H1 (cell line): Measurements from ENCODE around the gene DGKD. TPM values are rescaled to one million over a fixed set of nuclear protein-coding genes. Genes with fewer than 3 reads are reported as not detected.

Experiments used
- CTCF ChIA-PET: fragments of 300-600 bp; sonication (Branson Sonifier 250); formaldehyde crosslinking; loops from one replicate; lab custom pipeline; 2021; ENCODE audit not compliant: partially characterized antibody; lab: Charles Lee
- POLR2A ChIA-PET: fragments of 300-600 bp; sonication (Branson Sonifier 250); formaldehyde crosslinking; loops from one replicate; lab custom pipeline; 2021; ENCODE audit warnings: inconsistent platforms; ENCODE audit not compliant: partially characterized antibody; lab: Charles Lee
- DNase-seq, 2 experiments: peaks; one replicate each; pipeline versions ENCODE4 v3.0.0 to v3.0.0-alpha.2; 2010 to 2022; ENCODE audit warnings: low spot score in 2 of 2, low read depth in 1 of 2, mixed read lengths in 1 of 2
- FAIRE-seq: peaks from 2 replicates; lab custom pipeline; 2011; peaks lifted over from hg19 to GRCh38; lab: Jason Lieb, UNC
- H2AFZ ChIP-seq: 2 replicates; pipeline ENCODE4 v1.8.1; 2012; ENCODE audit warnings: low read length, inconsistent platforms
- H2AK5ac ChIP-seq: 2 replicates; pipeline ENCODE4 v1.6.1; 2013; ENCODE audit warnings: low read depth, low read length
- H2BK120ac ChIP-seq: replicated peaks from 2 replicates; pipeline ENCODE3; 2013; ENCODE audit warnings: low read depth, low read length, inconsistent platforms
- H2BK12ac ChIP-seq: 2 replicates; pipeline ENCODE4 v1.6.1; 2013; ENCODE audit warnings: low read depth, low read length
- H2BK15ac ChIP-seq: 2 replicates; pipeline ENCODE4 v1.6.1; 2013; ENCODE audit warnings: low read length
- H2BK20ac ChIP-seq: 2 replicates; pipeline ENCODE4 v1.6.1; 2013; ENCODE audit warnings: low read length
- H2BK5ac ChIP-seq: 2 replicates; pipeline ENCODE4 v1.6.1; 2013; ENCODE audit warnings: low read depth, low read length
- H3K14ac ChIP-seq: 2 replicates; pipeline ENCODE4 v1.6.1; 2013; ENCODE audit warnings: inconsistent platforms; ENCODE audit not compliant: insufficient read length
- H3K18ac ChIP-seq: 2 replicates; pipeline ENCODE4 v1.6.1; 2013; ENCODE audit warnings: low read length; ENCODE audit errors: extremely low read depth
- H3K23ac ChIP-seq: 2 replicates; pipeline ENCODE4 v1.6.1; 2013; ENCODE audit warnings: inconsistent platforms; ENCODE audit not compliant: insufficient read length
- H3K23me2 ChIP-seq: 2 replicates; pipeline ENCODE4 v1.6.1; 2013; ENCODE audit warnings: low read depth, low read length
- H3K27ac ChIP-seq: 2 replicates; pipeline ENCODE4 v1.6.1; 2011; ENCODE audit warnings: low read depth, low read length, inconsistent platforms
- H3K27me3 ChIP-seq, 4 experiments: replicated peaks in 1 of 4; 1 replicate in 1 of 4; 2 replicates in 3 of 4; pipeline versions ENCODE4 v1.6.1 to v1.8.1; 2011 to 2013; ENCODE audit warnings: low read length in 3 of 4, mild to moderate bottlenecking in 3 of 4, inconsistent platforms in 2 of 4, mixed read lengths in 2 of 4, moderate library complexity in 1 of 4; ENCODE audit not compliant: control insufficient read depth in 3 of 4, insufficient read depth in 3 of 4; ENCODE audit errors: extremely low read depth in 1 of 4
- H3K36me3 ChIP-seq, 4 experiments: 2 replicates each; pipeline versions ENCODE4 v1.6.1 to v1.8.1; 2011 to 2013; ENCODE audit warnings: mild to moderate bottlenecking in 4 of 4, low read length in 3 of 4, moderate library complexity in 2 of 4, control low read depth in 1 of 4, inconsistent platforms in 1 of 4; ENCODE audit not compliant: insufficient read depth in 4 of 4, control insufficient read depth in 2 of 4
- H3K4ac ChIP-seq: replicated peaks from 2 replicates; pipeline ENCODE3; 2013; ENCODE audit warnings: low read length, low read depth, mixed read lengths, inconsistent platforms; ENCODE audit not compliant: insufficient read length
- H3K4me1 ChIP-seq, 4 experiments: replicated peaks in 1 of 4; 1 replicate in 1 of 4; 2 replicates in 3 of 4; pipeline versions ENCODE4 v1.6.1 to v1.8.1; 2011 to 2013; ENCODE audit warnings: low read length in 3 of 4, inconsistent platforms in 2 of 4, mixed read lengths in 1 of 4; ENCODE audit not compliant: insufficient read depth in 4 of 4, control insufficient read depth in 3 of 4
- H3K4me2 ChIP-seq, 2 experiments: 2 replicates each; pipeline versions ENCODE4 v1.6.1 to v1.8.1; 2011 to 2013; ENCODE audit warnings: low read depth in 2 of 2, low read length in 2 of 2, control low read depth in 1 of 2, inconsistent platforms in 1 of 2, mild to moderate bottlenecking in 1 of 2; ENCODE audit not compliant: insufficient read depth in 1 of 2
- H3K4me3 ChIP-seq, 4 experiments: fragments of 200-600, 300-600 bp in 1 of 4; sonication (generic), shearing (Covaris generic), sonication (Bioruptor Twin) in 1 of 4; 2 replicates each; pipeline versions ENCODE4 v1.5.1 to v1.8.1; 2011 to 2016; ENCODE audit warnings: low read length in 4 of 4, low read depth in 3 of 4, control low read depth in 2 of 4, inconsistent platforms in 2 of 4, mild to moderate bottlenecking in 2 of 4, mixed read lengths in 1 of 4, moderate library complexity in 1 of 4; ENCODE audit not compliant: insufficient read depth in 2 of 4; ENCODE audit errors: extremely low read depth in 1 of 4
- H3K56ac ChIP-seq: replicated peaks from 2 replicates; pipeline ENCODE3; 2013; ENCODE audit warnings: low read depth, mild to moderate bottlenecking, mixed read lengths, low read length, inconsistent platforms; ENCODE audit not compliant: insufficient read length
- H3K79me1 ChIP-seq: 2 replicates; pipeline ENCODE4 v1.6.1; 2013; ENCODE audit warnings: low read depth, low read length, control low read depth
- H3K79me2 ChIP-seq, 2 experiments: 2 replicates each; pipeline versions ENCODE4 v1.6.1 to v1.8.1; 2012 to 2013; ENCODE audit warnings: low read length in 2 of 2, mild to moderate bottlenecking in 2 of 2, inconsistent platforms in 1 of 2; ENCODE audit not compliant: insufficient read depth in 2 of 2, control insufficient read depth in 1 of 2
- H3K9ac ChIP-seq, 4 experiments: replicated peaks in 1 of 4; 1 replicate in 1 of 4; 2 replicates in 3 of 4; pipeline versions ENCODE4 v1.6.1 to v1.8.1; 2011 to 2013; ENCODE audit warnings: low read depth in 3 of 4, low read length in 3 of 4, control low read depth in 2 of 4, mild to moderate bottlenecking in 2 of 4, moderate library complexity in 2 of 4, inconsistent platforms in 1 of 4; ENCODE audit errors: extremely low read depth in 1 of 4
- H3K9me3 ChIP-seq, 2 experiments: 2 replicates each; pipeline versions ENCODE4 v1.6.1 to v1.8.1; 2012 to 2013; ENCODE audit warnings: mild to moderate bottlenecking in 2 of 2, moderate library complexity in 2 of 2, control low read depth in 1 of 2, inconsistent platforms in 1 of 2, low read depth in 1 of 2, low read length in 1 of 2, mixed read lengths in 1 of 2; ENCODE audit not compliant: insufficient read depth in 2 of 2
- H4K20me1 ChIP-seq, 2 experiments: replicated peaks in 1 of 2; 2 replicates each; pipeline versions ENCODE3 to v1.8.1; 2011 to 2013; ENCODE audit warnings: inconsistent platforms in 2 of 2, low read length in 2 of 2, mild to moderate bottlenecking in 1 of 2; ENCODE audit not compliant: insufficient read depth in 2 of 2, control insufficient read depth in 1 of 2
- H4K5ac ChIP-seq: 2 replicates; pipeline ENCODE4 v1.6.1; 2013; ENCODE audit warnings: low read length, low read depth, mixed read lengths, inconsistent platforms; ENCODE audit not compliant: insufficient read length
- H4K8ac ChIP-seq: 2 replicates; pipeline ENCODE4 v1.8.0; 2013; ENCODE audit warnings: mild to moderate bottlenecking, moderate library complexity, low read length, inconsistent platforms; ENCODE audit not compliant: insufficient read depth; ENCODE audit errors: extremely low read depth
- H4K91ac ChIP-seq: replicated peaks from 2 replicates; pipeline ENCODE3; 2013; ENCODE audit warnings: low read length, mixed read lengths, inconsistent platforms; ENCODE audit not compliant: insufficient read length
- ASH2L ChIP-seq: fragments of 200-600, 300-600 bp; sonication (generic); IDR thresholded peaks from one replicate; pipeline ENCODE4 v1.7.1; 2017; ENCODE audit warnings: low read length
- BCL11A ChIP-seq, 2 experiments: IDR thresholded peaks; one replicate each; pipeline ENCODE4 v1.6.1; 2011; ENCODE audit warnings: low read depth in 2 of 2, low read length in 2 of 2, mild to moderate bottlenecking in 2 of 2
- CBX5 ChIP-seq: fragments of 300-800, 300-1000 bp; sonication (generic); IDR thresholded peaks from 2 replicates; pipeline ENCODE4 v1.7.1; 2016; ENCODE audit warnings: antibody characterized with exemption, low read length, low read depth
- CTBP2 ChIP-seq: IDR thresholded peaks from 2 replicates; pipeline ENCODE4 v1.7.0; 2011; ENCODE audit warnings: borderline replicate concordance, mild to moderate bottlenecking, moderate library complexity, mixed read lengths, low read length; ENCODE audit not compliant: insufficient read depth, insufficient read length
- EZH2 ChIP-seq: fragments of 200-600 bp; sonication (generic); IDR thresholded peaks from 2 replicates; pipeline ENCODE4 v1.7.1; 2012; ENCODE audit warnings: low read depth, mild to moderate bottlenecking, moderate library complexity, low read length, inconsistent platforms; ENCODE audit not compliant: severe bottlenecking
- FOSL1 ChIP-seq: IDR thresholded peaks from 2 replicates; pipeline ENCODE4 v1.6.1; 2011; ENCODE audit warnings: mild to moderate bottlenecking, low read depth, low read length, moderate library complexity; ENCODE audit not compliant: insufficient read depth
- NRF1 ChIP-seq: IDR thresholded peaks from 2 replicates; pipeline ENCODE4 v1.6.1; 2011; ENCODE audit warnings: mild to moderate bottlenecking, low read depth, low read length, improper control_type of control experiment
- TAF1 ChIP-seq: IDR thresholded peaks from 2 replicates; pipeline ENCODE4 v1.6.1; 2011; ENCODE audit warnings: mild to moderate bottlenecking, low read depth, low read length
- TAF7 ChIP-seq: optimal IDR thresholded peaks from 2 replicates; pipeline ENCODE3; 2011; ENCODE audit warnings: low read depth, mild to moderate bottlenecking, inconsistent platforms, low read length, moderate library complexity, borderline replicate concordance
- WGBS, 2 experiments: shearing (Covaris generic) in 1 of 2; methylation state at CpG; one replicate each; pipeline versions ENCODE4 v1.1.6 to v1.1.7; 2013 to 2015; ENCODE audit warnings: low lambda C conversion rate in 2 of 2, mixed read lengths in 2 of 2, inconsistent platforms in 1 of 2, low coverage in 1 of 2, missing lambda C conversion rate in 1 of 2; ENCODE audit not compliant: insufficient replicate concordance in 2 of 2, insufficient coverage in 1 of 2, insufficient read length in 1 of 2; ENCODE audit errors: extremely low coverage in 1 of 2, missing lambda C conversion rate in 1 of 2; 5-methylcytosine and 5-hydroxymethylcytosine counted together
- polyA plus RNA-seq, 7 experiments: library from polyadenylated mRNA; depleted of rRNA in 3 of 7; stranded (reverse) in 5 of 7; unstranded in 2 of 7; fragments of >200 nt in 5 of 7; fragments of 200-250 nt in 2 of 7; gene quantifications; 1 replicate in 5 of 7; 2 replicates in 1 of 7; 4 replicates in 1 of 7; pipeline versions ENCODE4 v1.2.1 to v1.2.3, GENCODE V29; 2011 to 2013; ENCODE audit warnings: missing spikeins in 2 of 7, mixed read lengths in 2 of 7
- total RNA-seq: library from RNA; stranded (reverse); fragmentation: NEBNext Ultra II Directional; extraction: Animal tissue kit (Norgen Biotek cat#: 25700); gene quantifications from 2 replicates; pipeline ENCODE4 v1.2.1, GENCODE V29; 2021
- TF ChIP-seq, protein P1 (sequence below): IDR thresholded peaks from 2 replicates; pipeline ENCODE4 v1.6.1; 2012; ENCODE audit warnings: inconsistent platforms

Gene DGKD
- total and polyA plus RNA-seq, 2 of the 8 experiments (the other 6 are each of a cell fraction or from before 2014, with no cell fraction given): 7.7 to 30.9 TPM

DNA sequence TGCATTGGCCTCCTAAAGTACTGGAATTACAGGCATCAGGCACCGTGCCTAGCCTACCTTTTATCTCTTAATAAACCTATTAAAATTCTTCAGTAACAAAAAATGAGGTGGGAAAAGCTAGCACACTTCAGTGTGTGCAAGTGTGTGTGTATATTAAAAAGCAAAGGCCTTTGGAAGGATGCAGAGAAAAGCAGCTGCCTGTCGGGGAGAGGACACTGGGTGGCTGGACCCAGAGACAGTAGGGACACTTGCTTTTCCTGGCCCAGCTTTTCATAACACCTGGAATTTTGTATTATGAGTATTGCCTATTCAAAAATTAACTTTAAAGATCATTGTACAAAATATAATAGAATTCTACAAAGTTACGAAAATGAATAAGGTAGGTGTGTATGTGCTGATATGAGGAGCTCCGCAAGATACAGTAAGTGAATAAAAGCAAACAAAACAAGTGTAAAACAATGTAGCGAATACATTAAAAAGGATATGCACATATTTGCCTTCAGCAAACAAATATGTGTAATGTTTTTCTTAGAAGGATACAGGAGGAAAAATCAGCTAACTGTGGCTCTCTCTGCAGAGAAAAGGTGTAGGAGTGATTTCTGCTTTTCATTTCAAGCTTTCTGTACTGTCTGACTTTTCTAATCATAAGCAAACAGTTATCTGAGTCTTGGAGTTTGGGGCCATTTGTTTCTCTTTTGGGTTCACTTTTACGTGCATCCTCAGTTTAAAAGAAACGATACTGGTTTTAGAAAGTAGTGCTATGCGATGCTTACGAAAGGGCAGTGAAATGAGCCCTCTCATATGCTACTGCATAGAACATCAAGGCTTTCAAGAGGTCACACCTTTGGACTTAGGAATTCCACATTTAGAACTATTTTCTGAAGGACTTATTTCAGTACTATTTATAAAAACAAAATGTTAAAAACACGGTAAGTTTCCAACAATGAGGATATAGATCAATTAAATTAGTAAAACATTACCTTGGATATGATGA is 141.5 kb downstream of the DGKD start:
- no peak overlapping the region for H2BK12ac ChIP-seq
- CTCF ChIA-PET: interaction anchor here (1.5 to 2.0 kb wide), 2 partner anchors 47 to 215 kb away, joined by 4 to 6 read pairs; no protein-coding TSS in a partner anchor
- no peak for FAIRE-seq
- TF ChIP-seq BCL11A (IDR thresholded peaks at IDR 0.05; ENCODE audit: low read depth in 2 of 2, low read length in 2 of 2) (no peak), ASH2L (no peak), EZH2 (no peak), TAF7 (no peak), FOSL1 (no peak), CBX5 (no peak), NRF1 (no peak), CTBP2 (no peak), TAF1 (no peak)
- TF ChIP-seq, protein P1, sequence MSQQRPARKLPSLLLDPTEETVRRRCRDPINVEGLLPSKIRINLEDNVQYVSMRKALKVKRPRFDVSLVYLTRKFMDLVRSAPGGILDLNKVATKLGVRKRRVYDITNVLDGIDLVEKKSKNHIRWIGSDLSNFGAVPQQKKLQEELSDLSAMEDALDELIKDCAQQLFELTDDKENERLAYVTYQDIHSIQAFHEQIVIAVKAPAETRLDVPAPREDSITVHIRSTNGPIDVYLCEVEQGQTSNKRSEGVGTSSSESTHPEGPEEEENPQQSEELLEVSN: no peak

More for the DNA sequence above, 141.5 kb downstream of the DGKD start:
- H3K4ac ChIP-seq: no peak overlapping the region
- no peak overlapping the region for H2AFZ ChIP-seq
- H4K20me1 ChIP-seq: no peaks in the 10 kb centered on the region
- no peak overlapping the region for H3K9ac ChIP-seq
- H3K23ac ChIP-seq: no peak overlapping the region
- DNase-seq: no peak
- H3K79me2 ChIP-seq: no peaks in the 10 kb centered on the region
- POLR2A ChIA-PET: no interaction called here
- no peaks in the 10 kb centered on the region for H3K4me1 ChIP-seq
- no peak overlapping the region for H3K18ac ChIP-seq
- no peaks in the 10 kb centered on the region for H3K9me3 ChIP-seq
- H2BK15ac ChIP-seq: no peak overlapping the region
- WGBS, 2 experiments: 88% methylated on average over 10 of the region's 10 CpGs; no CpG with 5 or more reads in 1 of the 2 experiments
- H2BK20ac ChIP-seq: no peak overlapping the region
- H3K79me1 ChIP-seq: no peaks in the 10 kb centered on the region
- H2AK5ac ChIP-seq: no peak overlapping the region
- no peak overlapping the region for H4K8ac ChIP-seq
- H2BK5ac ChIP-seq: no peak overlapping the region
- no peak overlapping the region for H4K5ac ChIP-seq
- H2BK120ac ChIP-seq: no peak overlapping the region
- H3K23me2 ChIP-seq: no peaks in the 10 kb centered on the region
- H3K14ac ChIP-seq: no peak overlapping the region
- H3K4me2 ChIP-seq: no peak overlapping the region
- no peaks in the 10 kb centered on the region for H3K27me3 ChIP-seq
- no peak overlapping the region for H3K27ac ChIP-seq
- H4K91ac ChIP-seq: no peak overlapping the region
- no peak overlapping the region for H3K56ac ChIP-seq
- no peak overlapping the region for H3K4me3 ChIP-seq
- no peaks in the 10 kb centered on the region; a peak in 1 of 8 replicates for H3K36me3 ChIP-seq
